HEK293 (cell line): ENCODE results near the gene SYN1.

ENCODE experiments used
- BCL11B ChIP-seq: fragments of 450-650 bp; formaldehyde crosslinking; IDR thresholded peaks from 2 replicates; pipeline ENCODE4 v1.5.1; 2016; ENCODE audit warnings: low read depth, missing biosample characterization, missing genetic modification characterization
- GFI1B ChIP-seq: fragments of 450-650 bp; formaldehyde crosslinking; IDR thresholded peaks from 2 replicates; pipeline ENCODE4 v1.5.1; 2016; ENCODE audit warnings: missing biosample characterization, missing genetic modification characterization
- GLIS2 ChIP-seq: fragments of 450-650 bp; formaldehyde crosslinking; IDR thresholded peaks from 2 replicates; pipeline ENCODE4 v1.5.1; 2016; ENCODE audit warnings: missing biosample characterization, missing genetic modification characterization
- HIC1 ChIP-seq: fragments of 450-650 bp; formaldehyde crosslinking; IDR thresholded peaks from 2 replicates; pipeline ENCODE4 v1.5.1; 2016; ENCODE audit warnings: missing biosample characterization, missing genetic modification characterization
- HOXD13 ChIP-seq: sonication (generic); formaldehyde crosslinking; IDR thresholded peaks from 2 replicates; pipeline ENCODE4 v1.8.0; 2022; ENCODE audit warnings: missing genetic modification reagents, borderline replicate concordance
- KLF7 ChIP-seq: fragments of 450-650 bp; formaldehyde crosslinking; IDR thresholded peaks from 2 replicates; pipeline ENCODE4 v1.5.1; 2016; ENCODE audit warnings: missing biosample characterization, missing genetic modification characterization, borderline replicate concordance
- MZF1 ChIP-seq: fragments of 450-650 bp; formaldehyde crosslinking; IDR thresholded peaks from 2 replicates; pipeline ENCODE4 v1.5.1; 2017; ENCODE audit warnings: missing biosample characterization, missing genetic modification characterization, borderline replicate concordance
- SALL2 ChIP-seq: fragments of 450-650 bp; formaldehyde crosslinking; IDR thresholded peaks from 2 replicates; pipeline ENCODE4 v1.5.0; 2017; ENCODE audit warnings: missing biosample characterization, mild to moderate bottlenecking, missing genetic modification characterization, borderline replicate concordance
- SP3 ChIP-seq: fragments of 450-650 bp; formaldehyde crosslinking; IDR thresholded peaks from 2 replicates; pipeline ENCODE4 v1.5.1; 2016; ENCODE audit warnings: missing biosample characterization, missing genetic modification characterization
- TCF7L2 ChIP-seq: IDR thresholded peaks from 2 replicates; pipeline ENCODE4 v1.6.1; 2011; ENCODE audit warnings: low read depth, mild to moderate bottlenecking, inconsistent platforms, low read length, moderate library complexity, borderline replicate concordance
- ZBTB26 ChIP-seq: fragments of 450-650 bp; formaldehyde crosslinking; optimal IDR thresholded peaks from 2 replicates; pipeline ENCODE3; 2016; ENCODE audit warnings: missing biosample characterization, mild to moderate bottlenecking, missing genetic modification characterization
- ZBTB48 ChIP-seq: fragments of 450-650 bp; formaldehyde crosslinking; IDR thresholded peaks from 2 replicates; pipeline ENCODE4 v1.5.1; 2016; ENCODE audit warnings: missing biosample characterization, missing genetic modification characterization
- ZFP37 ChIP-seq: fragments of 450-650 bp; formaldehyde crosslinking; IDR thresholded peaks from 2 replicates; pipeline ENCODE4 v1.5.1; 2016; ENCODE audit warnings: missing biosample characterization, missing genetic modification characterization
- ZNF10 ChIP-seq: fragments of 450-650 bp; formaldehyde crosslinking; IDR thresholded peaks from 2 replicates; pipeline ENCODE4 v1.5.1; 2017; ENCODE audit warnings: missing biosample characterization, missing genetic modification characterization
- ZNF114 ChIP-seq: fragments of 450-650 bp; formaldehyde crosslinking; IDR thresholded peaks from 2 replicates; pipeline ENCODE4 v1.5.0; 2017; ENCODE audit warnings: missing biosample characterization, missing genetic modification characterization
- ZNF248 ChIP-seq: fragments of 450-650 bp; formaldehyde crosslinking; IDR thresholded peaks from 2 replicates; pipeline ENCODE4 v1.5.1; 2017; ENCODE audit warnings: missing biosample characterization, missing genetic modification characterization
- ZNF266 ChIP-seq: fragments of 450-650 bp; formaldehyde crosslinking; IDR thresholded peaks from 2 replicates; pipeline ENCODE4 v1.5.1; 2016; ENCODE audit warnings: missing biosample characterization, missing genetic modification characterization, low read depth
- ZNF274 ChIP-seq, 2 experiments: fragments of 200-500 bp in 1 of 2; fragments of 450-650 bp in 1 of 2; sonication (Bioruptor generic) in 1 of 2; formaldehyde crosslinking in 1 of 2; IDR thresholded peaks; 2 replicates each; pipeline versions ENCODE4 v1.5.1 to v1.6.1; 2014 to 2016; ENCODE audit warnings: borderline replicate concordance in 1 of 2, inconsistent platforms in 1 of 2, low read length in 1 of 2, missing biosample characterization in 1 of 2, missing genetic modification characterization in 1 of 2
- ZNF311 ChIP-seq: fragments of 450-650 bp; formaldehyde crosslinking; IDR thresholded peaks from 2 replicates; pipeline ENCODE4 v1.5.1; 2017; ENCODE audit warnings: missing biosample characterization, missing genetic modification characterization, borderline replicate concordance
- ZNF341 ChIP-seq: fragments of 450-650 bp; formaldehyde crosslinking; IDR thresholded peaks from 2 replicates; pipeline ENCODE4; 2016; ENCODE audit warnings: low read depth, missing biosample characterization, missing genetic modification characterization
- ZNF362 ChIP-seq: fragments of 450-650 bp; formaldehyde crosslinking; IDR thresholded peaks from 2 replicates; pipeline ENCODE4 v1.5.1; 2016; ENCODE audit warnings: missing biosample characterization, missing genetic modification characterization
- ZNF404 ChIP-seq: fragments of 450-650 bp; formaldehyde crosslinking; IDR thresholded peaks from 2 replicates; pipeline ENCODE4 v1.5.1; 2017; ENCODE audit warnings: missing biosample characterization, missing genetic modification characterization
- ZNF513 ChIP-seq: fragments of 450-650 bp; IDR thresholded peaks from 2 replicates; pipeline ENCODE4 v1.5.1; 2018; ENCODE audit warnings: missing biosample characterization, missing genetic modification characterization
- ZNF514 ChIP-seq: fragments of 450-650 bp; formaldehyde crosslinking; IDR thresholded peaks from 2 replicates; pipeline ENCODE4 v1.5.1; 2016; ENCODE audit warnings: missing biosample characterization, missing genetic modification characterization
- ZNF548 ChIP-seq: fragments of 450-650 bp; formaldehyde crosslinking; IDR thresholded peaks from 2 replicates; pipeline ENCODE4 v1.5.1; 2016; ENCODE audit warnings: missing biosample characterization, missing genetic modification characterization
- ZNF626 ChIP-seq: fragments of 450-650 bp; sonication (Bioruptor Pico); formaldehyde crosslinking; IDR thresholded peaks from 2 replicates; pipeline ENCODE4 v1.5.1; 2018; ENCODE audit warnings: missing biosample characterization, missing genetic modification characterization, inconsistent platforms
- ZNF692 ChIP-seq: fragments of 450-650 bp; formaldehyde crosslinking; IDR thresholded peaks from 2 replicates; pipeline ENCODE4 v1.5.1; 2016; ENCODE audit warnings: missing biosample characterization, missing genetic modification characterization
- ZNF704 ChIP-seq: fragments of 450-650 bp; formaldehyde crosslinking; IDR thresholded peaks from 2 replicates; pipeline ENCODE4 v1.5.1; 2016; ENCODE audit warnings: missing biosample characterization, missing genetic modification characterization
- ZNF837 ChIP-seq: fragments of 450-650 bp; formaldehyde crosslinking; IDR thresholded peaks from 2 replicates; pipeline ENCODE4 v1.5.1; 2016; ENCODE audit warnings: missing biosample characterization, missing genetic modification characterization
- ZSCAN18 ChIP-seq: fragments of 450-650 bp; formaldehyde crosslinking; IDR thresholded peaks from 2 replicates; pipeline ENCODE4 v1.5.1; 2016; ENCODE audit warnings: missing biosample characterization, missing genetic modification characterization
- ZSCAN30 ChIP-seq: fragments of 450-650 bp; IDR thresholded peaks from 2 replicates; pipeline ENCODE4 v1.5.1; 2018; ENCODE audit warnings: missing biosample characterization, mild to moderate bottlenecking, missing genetic modification characterization, moderate library complexity

SYN1 gene

GRCh38 chrX:47523297-47523696 is 96.4 kb downstream of the SYN1 start (continued):
- TF ChIP-seq ZSCAN18 (tag by site-specific recombination) (no peak), ZFP37 (tag by site-specific recombination) (no peak; the same call in 1 of the 2 replicates), MZF1 (tag by site-specific recombination) (no peak), ZNF114 (tag by site-specific recombination) (no peak), TCF7L2 (no peak), ZNF704 (tag by site-specific recombination) (no peak), SP3 (tag by site-specific recombination) (peak; percentile 48), ZNF362 (tag by site-specific recombination) (no peak), ZNF548 (tag by site-specific recombination) (no peak), KLF7 (tag by site-specific recombination) (no peak), ZNF513 (no peak), ZNF248 (no peak), ZNF404 (tag by site-specific recombination) (no peak), GFI1B (no peak), SALL2 (no peak), HIC1 (tag by site-specific recombination) (no peak), ZBTB48 (tag by site-specific recombination) (no peak), ZNF626 (tag by site-specific recombination) (no peak), ZBTB26 (peak; percentile 55), BCL11B (tag by site-specific recombination) (no peak), ZSCAN30 (tag by site-specific recombination) (no peak), ZNF341 (peak; percentile 85), ZNF311 (tag by site-specific recombination) (no peak), HOXD13 (CRISPR knock-in tag) (no peak), ZNF266 (tag by site-specific recombination) (no peak), ZNF514 (tag by site-specific recombination) (no peak), ZNF274 (IDR thresholded peaks at IDR 0.05; ENCODE audit: low read length) (no peak), ZNF274 (tag by site-specific recombination; IDR thresholded peaks at IDR 0.05; ENCODE audit: borderline replicate concordance) (no peak), ZNF837 (tag by site-specific recombination) (no peak), ZNF10 (peak; percentile 59), GLIS2 (0 out of 2 replicates have a peak, but pooled peaks have one; percentile 12), ZNF692 (tag by site-specific recombination) (peak; percentile 80)
